Esophagus muscularis mucosa (tissue), 3 donors: ENCODE data around the gene KRTAP29-1.

Experiments
- POLR2A ChIP-seq: fragments of 450-650 bp; IDR thresholded peaks from one replicate; pipeline ENCODE4 v1.6.1; 2017; ENCODE audit warnings: antibody characterized with exemption, moderate library complexity, mild to moderate bottlenecking, low read depth
- TF ChIP-seq, protein P1 (sequence below), 3 experiments: fragments of 200-600 bp in 2 of 3; fragments of 450-650 bp in 1 of 3; sonication (generic) in 2 of 3; IDR thresholded peaks; one replicate each; pipeline ENCODE4 v1.5.1; 2017 to 2019; ENCODE audit warnings: antibody characterized with exemption in 3 of 3, mild to moderate bottlenecking in 2 of 3, moderate library complexity in 1 of 3

DNA sequence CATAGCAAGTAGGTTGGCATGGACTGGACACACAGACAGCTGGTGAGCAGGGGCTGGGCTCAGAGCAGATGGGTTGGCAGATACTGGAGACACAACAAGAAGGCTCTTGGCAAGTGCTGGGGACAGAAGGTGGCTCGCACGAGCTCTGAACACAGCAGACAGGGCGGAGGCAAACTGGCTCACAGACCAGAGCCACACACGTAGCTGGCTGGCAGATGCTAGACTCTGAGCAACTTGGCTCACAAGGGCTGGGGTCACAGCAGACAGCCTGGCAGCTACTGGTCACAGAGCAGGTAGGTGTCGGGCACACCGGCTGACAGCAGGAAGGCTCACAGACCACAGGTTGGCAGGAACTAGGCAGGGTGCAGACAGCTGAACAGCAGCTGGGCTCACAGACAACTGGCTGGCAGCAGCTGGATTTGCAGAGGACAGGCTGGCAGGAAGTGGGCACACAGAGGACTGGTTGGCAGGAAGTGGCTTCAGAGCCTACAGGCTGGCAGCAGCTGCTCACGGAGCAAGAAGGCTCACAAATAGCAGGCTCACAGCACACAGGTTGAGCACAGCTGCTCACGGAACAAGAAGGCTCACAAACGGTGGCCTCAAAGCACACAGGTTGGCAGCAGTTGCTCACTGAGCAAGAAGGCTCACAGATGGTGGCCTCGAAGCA lies 5.7 kb upstream of the KRTAP29-1 start:
- no peak for TF ChIP-seq POLR2A
- TF ChIP-seq, protein P1, sequence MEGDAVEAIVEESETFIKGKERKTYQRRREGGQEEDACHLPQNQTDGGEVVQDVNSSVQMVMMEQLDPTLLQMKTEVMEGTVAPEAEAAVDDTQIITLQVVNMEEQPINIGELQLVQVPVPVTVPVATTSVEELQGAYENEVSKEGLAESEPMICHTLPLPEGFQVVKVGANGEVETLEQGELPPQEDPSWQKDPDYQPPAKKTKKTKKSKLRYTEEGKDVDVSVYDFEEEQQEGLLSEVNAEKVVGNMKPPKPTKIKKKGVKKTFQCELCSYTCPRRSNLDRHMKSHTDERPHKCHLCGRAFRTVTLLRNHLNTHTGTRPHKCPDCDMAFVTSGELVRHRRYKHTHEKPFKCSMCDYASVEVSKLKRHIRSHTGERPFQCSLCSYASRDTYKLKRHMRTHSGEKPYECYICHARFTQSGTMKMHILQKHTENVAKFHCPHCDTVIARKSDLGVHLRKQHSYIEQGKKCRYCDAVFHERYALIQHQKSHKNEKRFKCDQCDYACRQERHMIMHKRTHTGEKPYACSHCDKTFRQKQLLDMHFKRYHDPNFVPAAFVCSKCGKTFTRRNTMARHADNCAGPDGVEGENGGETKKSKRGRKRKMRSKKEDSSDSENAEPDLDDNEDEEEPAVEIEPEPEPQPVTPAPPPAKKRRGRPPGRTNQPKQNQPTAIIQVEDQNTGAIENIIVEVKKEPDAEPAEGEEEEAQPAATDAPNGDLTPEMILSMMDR (IDR thresholded peaks at IDR 0.05) = no peak
